AG09319 (cell line): ENCODE results near the gene PCCA.

Source experiments
- DNase-seq: peaks from one replicate; pipeline ENCODE4 v3.0.0-alpha.2; 2010; ENCODE audit warnings: low read depth; ENCODE audit errors: extremely low read depth
- TF ChIP-seq, protein P1 (sequence below): IDR thresholded peaks from 2 replicates; pipeline ENCODE4 v1.5.1; 2011; ENCODE audit warnings: low read depth, mild to moderate bottlenecking, inconsistent platforms, low read length, moderate library complexity

PCCA gene, protein sequence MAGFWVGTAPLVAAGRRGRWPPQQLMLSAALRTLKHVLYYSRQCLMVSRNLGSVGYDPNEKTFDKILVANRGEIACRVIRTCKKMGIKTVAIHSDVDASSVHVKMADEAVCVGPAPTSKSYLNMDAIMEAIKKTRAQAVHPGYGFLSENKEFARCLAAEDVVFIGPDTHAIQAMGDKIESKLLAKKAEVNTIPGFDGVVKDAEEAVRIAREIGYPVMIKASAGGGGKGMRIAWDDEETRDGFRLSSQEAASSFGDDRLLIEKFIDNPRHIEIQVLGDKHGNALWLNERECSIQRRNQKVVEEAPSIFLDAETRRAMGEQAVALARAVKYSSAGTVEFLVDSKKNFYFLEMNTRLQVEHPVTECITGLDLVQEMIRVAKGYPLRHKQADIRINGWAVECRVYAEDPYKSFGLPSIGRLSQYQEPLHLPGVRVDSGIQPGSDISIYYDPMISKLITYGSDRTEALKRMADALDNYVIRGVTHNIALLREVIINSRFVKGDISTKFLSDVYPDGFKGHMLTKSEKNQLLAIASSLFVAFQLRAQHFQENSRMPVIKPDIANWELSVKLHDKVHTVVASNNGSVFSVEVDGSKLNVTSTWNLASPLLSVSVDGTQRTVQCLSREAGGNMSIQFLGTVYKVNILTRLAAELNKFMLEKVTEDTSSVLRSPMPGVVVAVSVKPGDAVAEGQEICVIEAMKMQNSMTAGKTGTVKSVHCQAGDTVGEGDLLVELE

GRCh38 chr13:100088644-100089464, at the start of gene PCCA:
TSS of gene PCCA (plus strand) at chr13:100089093. CDS start at chr13:100089121, 28 bp downstream.
- TF ChIP-seq, protein P1, sequence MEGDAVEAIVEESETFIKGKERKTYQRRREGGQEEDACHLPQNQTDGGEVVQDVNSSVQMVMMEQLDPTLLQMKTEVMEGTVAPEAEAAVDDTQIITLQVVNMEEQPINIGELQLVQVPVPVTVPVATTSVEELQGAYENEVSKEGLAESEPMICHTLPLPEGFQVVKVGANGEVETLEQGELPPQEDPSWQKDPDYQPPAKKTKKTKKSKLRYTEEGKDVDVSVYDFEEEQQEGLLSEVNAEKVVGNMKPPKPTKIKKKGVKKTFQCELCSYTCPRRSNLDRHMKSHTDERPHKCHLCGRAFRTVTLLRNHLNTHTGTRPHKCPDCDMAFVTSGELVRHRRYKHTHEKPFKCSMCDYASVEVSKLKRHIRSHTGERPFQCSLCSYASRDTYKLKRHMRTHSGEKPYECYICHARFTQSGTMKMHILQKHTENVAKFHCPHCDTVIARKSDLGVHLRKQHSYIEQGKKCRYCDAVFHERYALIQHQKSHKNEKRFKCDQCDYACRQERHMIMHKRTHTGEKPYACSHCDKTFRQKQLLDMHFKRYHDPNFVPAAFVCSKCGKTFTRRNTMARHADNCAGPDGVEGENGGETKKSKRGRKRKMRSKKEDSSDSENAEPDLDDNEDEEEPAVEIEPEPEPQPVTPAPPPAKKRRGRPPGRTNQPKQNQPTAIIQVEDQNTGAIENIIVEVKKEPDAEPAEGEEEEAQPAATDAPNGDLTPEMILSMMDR = no peak
- DNase-seq = peak; percentile 79

GRCh38 chr13:100039740-100040139, 49.2 kb upstream of the PCCA start:
- TF ChIP-seq, protein P1 = no peak
- DNase-seq = no peak

GRCh38 chr13:100040196-100040595, 48.7 kb upstream of the PCCA start:
- DNase-seq = no peak
- TF ChIP-seq, protein P1 = no peak

DNA sequence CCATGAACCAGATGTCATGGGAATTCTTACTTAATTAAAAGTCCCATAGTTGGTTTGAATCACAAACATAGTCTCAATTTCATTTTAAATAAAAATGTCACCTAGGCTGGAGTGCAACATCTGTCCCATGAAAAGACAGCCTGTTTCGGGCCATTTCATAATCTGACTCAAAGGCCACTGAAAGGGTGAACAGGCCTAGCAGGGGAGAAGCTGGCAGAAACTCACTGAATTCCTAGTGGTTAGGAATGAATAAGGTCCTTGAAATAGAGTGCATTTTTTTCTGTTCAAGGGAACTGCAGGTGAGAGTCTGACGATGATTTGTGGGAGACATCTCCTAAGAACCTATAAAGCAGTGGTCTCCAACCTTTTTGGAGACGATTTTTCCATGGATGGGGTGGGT, 44.0 kb upstream of the PCCA start:
- TF ChIP-seq, protein P1 = no peak
- DNase-seq = no peak

DNA sequence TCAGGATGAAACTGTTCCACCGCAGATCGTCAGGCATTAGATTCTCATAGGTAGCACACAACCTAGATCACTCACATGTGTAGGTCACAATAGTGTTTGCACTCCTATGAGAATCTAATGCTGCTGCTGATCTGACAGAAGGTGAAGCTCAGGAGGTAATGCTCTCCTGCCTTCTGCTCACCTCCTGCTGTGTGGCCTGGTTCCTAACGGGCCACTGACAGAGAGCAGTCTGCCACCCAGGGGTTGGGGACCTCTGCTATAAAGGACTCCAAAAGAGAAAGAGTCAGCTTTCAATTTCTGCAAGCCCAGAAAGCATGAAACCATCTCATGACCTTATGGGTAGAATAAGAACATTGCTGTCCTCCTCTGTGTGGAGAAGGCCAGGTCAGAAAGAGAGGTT, 43.5 kb upstream of the PCCA start:
- DNase-seq = no peak
- TF ChIP-seq, protein P1 = no peak

GRCh38 chr13:100051070-100051469, 37.8 kb upstream of the PCCA start:
- TF ChIP-seq, protein P1 = no peak
- no peak for DNase-seq
